Sigmoid colon (tissue), 7 donors: ENCODE measurements around the gene RGS19. TPM values are rescaled to one million over a fixed set of nuclear protein-coding genes. Genes with fewer than 3 reads are reported as not detected.

ENCODE experiments used
- DNase-seq: peaks from one replicate; pipeline ENCODE4 v3.0.0-alpha.2; 2019
- H3K27ac ChIP-seq, 4 donors: fragments of 200-600 bp; sonication (generic); one replicate each; pipeline ENCODE4 v1.5.1; 2016 to 2019; ENCODE audit warnings: mild to moderate bottlenecking in 1 of 4
- H3K27me3 ChIP-seq, 3 donors: fragments of 200-600 bp; sonication (generic); one replicate each; pipeline ENCODE4 v1.5.1; 2019; ENCODE audit warnings: mild to moderate bottlenecking in 1 of 3
- H3K36me3 ChIP-seq, 4 donors: fragments of 200-600 bp; sonication (generic); one replicate each; pipeline ENCODE4 v1.5.1; 2016 to 2019
- H3K4me1 ChIP-seq, 4 donors: fragments of 200-600 bp; sonication (generic); one replicate each; pipeline ENCODE4 v1.5.1; 2017 to 2019
- H3K4me3 ChIP-seq, 4 donors: fragments of 200-600 bp; sonication (generic); one replicate each; pipeline ENCODE4 v1.5.1; 2017 to 2019; ENCODE audit warnings: mild to moderate bottlenecking in 2 of 4, moderate library complexity in 1 of 4
- H3K9me3 ChIP-seq, 4 donors: fragments of 200-600 bp in 3 of 4; sonication (generic) in 3 of 4; one replicate each; pipeline versions ENCODE4 v1.5.1 to v1.6.1; 2013 to 2019
- EP300 ChIP-seq, 4 donors: sonication (generic); formaldehyde crosslinking; IDR thresholded peaks; one replicate each; pipeline ENCODE4 v1.6.1; 2017; ENCODE audit warnings: antibody characterized with exemption in 4 of 4
- POLR2A ChIP-seq, 2 donors: fragments of 450-650 bp; IDR thresholded peaks; one replicate each; pipeline ENCODE4 v1.6.1; 2016; ENCODE audit warnings: antibody characterized with exemption in 2 of 2, mild to moderate bottlenecking in 2 of 2, moderate library complexity in 2 of 2
- POLR2AphosphoS5 ChIP-seq, 4 donors: sonication (generic); formaldehyde crosslinking; IDR thresholded peaks; one replicate each; pipeline ENCODE4 v1.6.1; 2017; ENCODE audit warnings: antibody characterized with exemption in 4 of 4
- WGBS, 2 donors: extraction: QIAGEN DNeasy Blood & Tissue Kit; methylation state at CpG; one replicate each; pipeline ENCODE4 v1.1.7; 2013; 5-methylcytosine and 5-hydroxymethylcytosine counted together
- intact Hi-C: fragments of 100-400 bp; cut with DNase I; formaldehyde crosslinking; loops from one replicate; pipeline ENCODE4 v1.15.1; 2023
- polyA plus RNA-seq, 3 donors: library from polyadenylated mRNA; stranded (reverse); fragments of 200-250 nt; gene quantifications; one replicate each; pipeline ENCODE4 v1.2.3, GENCODE V29; 2013
- total RNA-seq, 4 donors: library from RNA; depleted of rRNA; stranded (reverse); fragments of >200 nt; gene quantifications; one replicate each; pipeline ENCODE4 v1.1.0, GENCODE V29; 2016
- TF ChIP-seq, protein P1 (sequence below), 4 experiments: fragments of 450-650 bp in 3 of 4; fragments of 200-600 bp in 1 of 4; IDR thresholded peaks; one replicate each; pipeline ENCODE4 v1.5.1; 2016 to 2019; ENCODE audit warnings: antibody characterized with exemption in 4 of 4, mild to moderate bottlenecking in 3 of 4, moderate library complexity in 2 of 4
- donor health status: healthy with polysubstance abuse.
- donor health status: Bipolar disorder and iron deficiency.
- donor health status: healthy.

RGS19 gene
- total and polyA plus RNA-seq, 7 donors, result 7.5 to 22.0 (median 11.6) TPM

DNA sequence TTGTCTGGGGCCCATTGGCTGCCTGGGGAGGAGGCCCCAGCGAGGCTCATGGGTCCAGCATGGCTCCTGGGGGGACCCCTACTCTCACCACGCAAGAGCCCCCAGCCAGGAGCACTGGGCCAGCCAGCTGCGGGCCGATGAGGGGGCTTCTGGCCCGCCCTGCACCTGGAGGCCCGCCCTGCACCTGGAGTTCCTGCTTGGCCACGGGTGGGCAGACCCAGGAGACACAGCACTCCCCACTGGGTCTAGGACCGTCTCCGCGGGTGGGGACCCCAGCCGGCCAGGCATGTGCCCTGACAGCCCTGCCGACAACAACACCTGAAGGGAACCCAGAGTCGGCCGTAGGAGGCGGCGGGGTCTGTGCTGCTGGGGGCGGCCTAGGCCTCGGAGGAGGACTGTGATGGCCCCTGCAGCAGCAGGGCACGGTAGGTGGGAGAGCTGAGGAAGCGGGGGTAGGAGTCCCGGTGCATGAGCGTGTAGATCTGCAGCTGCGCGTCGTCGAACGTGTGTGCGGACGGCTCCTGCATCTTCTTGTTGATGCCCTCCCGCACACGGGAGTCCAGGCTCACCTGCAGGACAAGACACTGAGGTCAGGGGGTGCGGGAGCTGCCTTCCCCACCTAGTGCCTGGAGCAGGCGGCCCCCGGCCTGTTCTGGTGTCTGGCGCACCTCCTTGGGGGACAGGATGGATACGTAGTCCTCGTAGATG is 5.7 kb downstream of the RGS19 start:
- WGBS, 2 donors, result 92 to 93% methylated on average over 37 of the region's 37 CpGs
- TF ChIP-seq POLR2A (IDR thresholded peaks at IDR 0.05), result no peak
- no peak for TF ChIP-seq EP300 (IDR thresholded peaks at IDR 0.05)
- TF ChIP-seq, protein P1, sequence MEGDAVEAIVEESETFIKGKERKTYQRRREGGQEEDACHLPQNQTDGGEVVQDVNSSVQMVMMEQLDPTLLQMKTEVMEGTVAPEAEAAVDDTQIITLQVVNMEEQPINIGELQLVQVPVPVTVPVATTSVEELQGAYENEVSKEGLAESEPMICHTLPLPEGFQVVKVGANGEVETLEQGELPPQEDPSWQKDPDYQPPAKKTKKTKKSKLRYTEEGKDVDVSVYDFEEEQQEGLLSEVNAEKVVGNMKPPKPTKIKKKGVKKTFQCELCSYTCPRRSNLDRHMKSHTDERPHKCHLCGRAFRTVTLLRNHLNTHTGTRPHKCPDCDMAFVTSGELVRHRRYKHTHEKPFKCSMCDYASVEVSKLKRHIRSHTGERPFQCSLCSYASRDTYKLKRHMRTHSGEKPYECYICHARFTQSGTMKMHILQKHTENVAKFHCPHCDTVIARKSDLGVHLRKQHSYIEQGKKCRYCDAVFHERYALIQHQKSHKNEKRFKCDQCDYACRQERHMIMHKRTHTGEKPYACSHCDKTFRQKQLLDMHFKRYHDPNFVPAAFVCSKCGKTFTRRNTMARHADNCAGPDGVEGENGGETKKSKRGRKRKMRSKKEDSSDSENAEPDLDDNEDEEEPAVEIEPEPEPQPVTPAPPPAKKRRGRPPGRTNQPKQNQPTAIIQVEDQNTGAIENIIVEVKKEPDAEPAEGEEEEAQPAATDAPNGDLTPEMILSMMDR (IDR thresholded peaks at IDR 0.05), result no peak
- no peak for TF ChIP-seq POLR2AphosphoS5 (IDR thresholded peaks at IDR 0.05)
- intact Hi-C loops, result no loop called here
- Histone ChIP-seq H3K4me3 (no peak overlapping the region), H3K4me1 (peaks cover 0 to 7% (median 5%) of the 10 kb centered on the region in 4 donors), H3K36me3 (peaks cover 0 to 34% (median 6%) of the 10 kb centered on the region in 4 donors), H3K9me3 (no peaks in the 10 kb centered on the region), H3K27ac (no peak overlapping the region), H3K27me3 (no peaks in the 10 kb centered on the region)
- no peak for DNase-seq

DNA sequence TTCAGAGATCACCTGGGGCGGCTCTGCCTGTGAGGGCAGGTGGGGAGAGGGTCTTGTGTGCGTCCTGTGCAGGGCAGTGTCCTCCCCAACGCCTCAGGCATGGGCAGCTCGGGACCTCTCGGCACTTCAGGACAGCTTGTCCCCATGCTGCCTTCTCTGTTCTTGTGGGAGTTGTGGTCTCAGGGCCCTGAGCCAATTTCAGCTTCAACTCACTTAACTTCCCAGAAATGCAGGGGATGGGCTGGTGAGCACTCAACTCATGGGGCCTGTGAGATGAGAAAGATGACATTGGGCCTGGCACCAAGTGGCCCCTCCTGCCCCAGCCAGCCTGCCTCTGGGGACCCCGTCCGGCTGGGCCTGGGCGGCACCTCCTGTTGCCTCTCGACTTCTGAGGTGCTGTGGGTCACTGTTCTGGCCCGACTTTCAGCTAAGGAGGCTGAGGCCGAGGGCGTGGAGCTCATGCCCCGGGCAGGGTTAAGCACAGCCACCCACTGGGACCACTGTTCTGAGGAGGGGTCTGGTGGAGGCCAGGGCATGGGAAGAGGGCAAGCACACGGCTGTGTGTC is 6.7 kb downstream of the RGS19 start:
- intact Hi-C loops, result no loop called here
- H3K36me3 ChIP-seq, result peaks cover 0 to 34% (median 6%) of the 10 kb centered on the region in 4 donors

DNA sequence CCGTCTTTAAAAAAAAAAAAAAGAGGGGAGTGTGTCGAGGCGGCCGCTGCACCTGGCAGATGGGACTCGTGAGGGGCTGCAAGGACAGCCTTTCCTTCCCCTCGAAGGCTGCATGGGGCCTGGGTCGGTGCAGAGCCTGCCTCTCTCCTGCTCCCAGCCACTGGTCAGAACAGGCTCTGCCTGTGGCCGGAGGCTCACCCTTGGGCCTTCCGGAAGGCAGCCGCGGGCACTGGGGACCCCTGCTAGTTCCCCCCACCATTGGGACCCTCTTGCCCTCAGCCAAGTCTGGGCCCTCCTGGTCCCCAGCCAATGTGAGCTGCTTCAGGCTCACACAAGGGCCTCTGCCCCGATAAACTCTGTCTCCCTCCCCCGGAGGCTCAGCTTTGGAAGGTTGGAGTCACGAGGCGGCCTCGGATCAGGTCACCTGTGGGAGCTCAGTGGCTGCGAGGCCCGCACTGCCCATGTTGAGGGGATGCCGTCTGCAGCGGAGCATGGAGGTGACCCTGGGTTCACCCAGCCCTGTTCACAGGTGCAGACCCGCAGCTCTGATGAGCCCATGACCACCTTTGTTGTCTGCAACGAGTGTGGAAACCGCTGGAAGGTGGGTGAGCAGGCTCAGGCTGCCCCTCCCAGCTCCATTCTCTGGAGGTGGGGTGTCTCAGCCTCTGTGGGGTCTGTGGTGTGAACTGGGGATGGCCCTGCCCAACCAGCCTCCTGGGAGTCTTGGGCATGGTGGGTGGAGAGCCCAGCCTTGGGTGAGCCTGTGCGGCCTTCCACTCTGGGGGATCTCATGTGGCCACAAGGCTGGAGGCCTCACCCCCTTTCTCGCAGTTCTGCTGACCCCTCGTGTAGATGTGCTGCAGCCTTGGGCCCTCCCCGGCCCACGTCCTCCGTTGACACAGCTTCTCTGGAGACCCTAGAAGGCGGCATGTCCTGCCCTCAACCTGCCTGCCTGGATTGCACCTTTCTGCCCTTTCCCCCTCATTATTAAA is 7.7 kb downstream of the RGS19 start:
- intact Hi-C loops, result no loop called here
- no peaks in the 10 kb centered on the region for H3K4me1 ChIP-seq
- TF ChIP-seq POLR2AphosphoS5 (IDR thresholded peaks at IDR 0.05) (no peak), POLR2A (IDR thresholded peaks at IDR 0.05) (no peak), EP300 (IDR thresholded peaks at IDR 0.05) (no peak)
- TF ChIP-seq, protein P1 (IDR thresholded peaks at IDR 0.05), result no peak
- no peaks in the 10 kb centered on the region for H3K27me3 ChIP-seq
- H3K27ac ChIP-seq, result no peak overlapping the region
- H3K4me3 ChIP-seq, result no peak overlapping the region
- peaks cover 0 to 34% (median 6%) of the 10 kb centered on the region in 4 donors for H3K36me3 ChIP-seq
- 85 to 90% methylated on average over 30 of the region's 30 CpGs for WGBS, 2 donors
- DNase-seq, result no peak
- H3K9me3 ChIP-seq, result no peaks in the 10 kb centered on the region

More for the DNA sequence above, 6.7 kb downstream of the RGS19 start:
- 85 to 86% methylated on average over 14 of the region's 14 CpGs for WGBS, 2 donors
- Histone ChIP-seq H3K4me3 (no peak overlapping the region), H3K4me1 (no peaks in the 10 kb centered on the region), H3K9me3 (no peaks in the 10 kb centered on the region), H3K27ac (no peak overlapping the region), H3K27me3 (no peaks in the 10 kb centered on the region)
- DNase-seq, result no peak
- TF ChIP-seq EP300 (IDR thresholded peaks at IDR 0.05), result no peak
- no peak for TF ChIP-seq POLR2AphosphoS5 (IDR thresholded peaks at IDR 0.05)
- TF ChIP-seq, protein P1 (IDR thresholded peaks at IDR 0.05), result no peak
- TF ChIP-seq POLR2A (IDR thresholded peaks at IDR 0.05), result no peak

DNA sequence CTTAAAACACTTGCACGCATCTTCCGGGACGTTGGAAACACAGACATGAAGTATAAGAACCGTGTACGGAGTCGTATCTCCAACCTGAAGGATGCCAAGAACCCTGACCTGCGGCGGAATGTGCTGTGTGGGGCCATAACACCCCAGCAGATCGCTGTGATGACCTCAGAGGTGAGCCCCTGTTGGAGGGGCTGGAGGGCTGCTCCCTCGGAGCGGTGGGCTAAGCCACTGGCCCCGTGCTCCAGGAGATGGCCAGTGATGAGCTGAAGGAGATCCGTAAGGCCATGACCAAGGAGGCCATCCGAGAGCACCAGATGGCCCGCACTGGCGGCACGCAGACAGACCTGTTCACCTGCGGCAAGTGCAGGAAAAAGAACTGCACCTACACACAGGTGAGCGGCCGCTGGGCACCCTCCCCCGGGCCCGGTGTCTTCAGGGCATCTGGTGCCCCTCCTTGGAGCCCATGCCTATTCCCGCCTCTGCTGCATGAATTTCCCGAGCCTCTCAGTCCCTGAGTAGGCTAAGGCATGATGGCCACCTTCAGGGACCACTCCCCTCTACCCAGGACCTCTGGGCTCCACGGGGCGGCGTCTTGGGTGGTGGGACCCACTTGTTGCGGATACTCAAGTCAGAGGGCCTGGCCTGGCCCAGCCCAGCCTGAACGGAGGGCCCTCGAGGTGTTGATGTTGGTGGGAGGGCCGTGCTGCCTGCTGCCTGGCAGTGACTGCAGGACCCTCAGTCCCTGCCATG is 8.9 kb downstream of the RGS19 start:
- Histone ChIP-seq H3K36me3 (peaks cover 0 to 34% (median 6%) of the 10 kb centered on the region in 4 donors), H3K27ac (no peak overlapping the region), H3K27me3 (no peaks in the 10 kb centered on the region), H3K4me3 (no peak overlapping the region), H3K9me3 (no peaks in the 10 kb centered on the region), H3K4me1 (peaks cover 0 to 3% (median 0%) of the 10 kb centered on the region in 4 donors)
- 93 to 94% methylated on average over 31 of the region's 31 CpGs for WGBS, 2 donors
- intact Hi-C loops, result no loop called here
- no peak for TF ChIP-seq POLR2A (IDR thresholded peaks at IDR 0.05)
- TF ChIP-seq, protein P1 (IDR thresholded peaks at IDR 0.05), result no peak
- no peak for TF ChIP-seq POLR2AphosphoS5 (IDR thresholded peaks at IDR 0.05)
- TF ChIP-seq EP300 (IDR thresholded peaks at IDR 0.05), result no peak
- DNase-seq, result no peak
